IMR-90 (cell line): Measurements from ENCODE around the gene AFAP1L2. TPM values are rescaled to one million over a fixed set of nuclear protein-coding genes. Genes with fewer than 3 reads are reported as not detected.
"Not testable (repeated sequence)": the region's sequence is repeated elsewhere in the genome, so short reads cannot be mapped to it uniquely, and the experiment has no call there.

Source experiments
- ATAC-seq: fragments of 200-7000 bp; cut with Tn5 transposase; 2 replicates; pipeline ENCODE4 v1.9.1; 2020; ENCODE audit warnings: low read depth, mild to moderate bottlenecking, moderate library complexity
- BruUV-seq: library from RNA; stranded (reverse); fragments of 400-500 nt; replicated peaks from 2 replicates; lab custom pipeline; 2021; lab: Mats Ljungman, UMichigan
- CTCF ChIA-PET: fragments of 300-600 bp; formaldehyde crosslinking; extraction: SDS; loops from one replicate; lab custom pipeline; 2021; ENCODE audit warnings: antibody characterized with exemption; lab: Yijun Ruan, JAX
- POLR2A ChIA-PET: fragments of 300-600 bp; sonication (Branson Sonifier 250); formaldehyde crosslinking; loops from one replicate; lab custom pipeline; 2022; ENCODE audit warnings: antibody characterized with exemption; ENCODE audit not compliant: unreplicated experiment; lab: Charles Lee
- DNase-seq: peaks from one replicate; pipeline ENCODE4 v3.0.0; 2013
- H2AFZ ChIP-seq: replicated peaks from 2 replicates; pipeline ENCODE3; 2013; ENCODE audit warnings: low read length, mild to moderate bottlenecking; ENCODE audit not compliant: poor library complexity
- H2AK5ac ChIP-seq: 2 replicates; pipeline ENCODE4 v1.6.1; 2013; ENCODE audit warnings: low read depth, low read length, inconsistent platforms
- H2AK9ac ChIP-seq: replicated peaks from 2 replicates; pipeline ENCODE3; 2013; ENCODE audit warnings: mild to moderate bottlenecking, low read depth, low read length, moderate library complexity; ENCODE audit not compliant: poor library complexity
- H2BK120ac ChIP-seq: 2 replicates; pipeline ENCODE4 v1.6.1; 2013; ENCODE audit warnings: low read depth, low read length, inconsistent platforms
- H2BK15ac ChIP-seq: 3 replicates; pipeline ENCODE4 v1.6.1; 2013; ENCODE audit warnings: low read depth, low read length, inconsistent platforms
- H2BK20ac ChIP-seq: 2 replicates; pipeline ENCODE4 v1.6.1; 2013; ENCODE audit warnings: low read depth, mild to moderate bottlenecking, inconsistent platforms, low read length, moderate library complexity
- H2BK5ac ChIP-seq: 2 replicates; pipeline ENCODE4 v1.6.1; 2013; ENCODE audit warnings: mild to moderate bottlenecking, low read depth, low read length, inconsistent platforms; ENCODE audit not compliant: poor library complexity, severe bottlenecking
- H3K14ac ChIP-seq: replicated peaks from 2 replicates; pipeline ENCODE4 v1.6.1; 2013; ENCODE audit warnings: low read depth, low read length, inconsistent platforms
- H3K18ac ChIP-seq: 2 replicates; pipeline ENCODE4 v1.6.1; 2013; ENCODE audit warnings: low read depth, low read length, control low read depth
- H3K23ac ChIP-seq: 2 replicates; pipeline ENCODE4 v1.6.1; 2013; ENCODE audit warnings: low read depth, low read length, inconsistent platforms
- H3K27ac ChIP-seq: 2 replicates; pipeline ENCODE4 v1.5.1; 2013; ENCODE audit warnings: mild to moderate bottlenecking, control low read depth, low read length; ENCODE audit not compliant: insufficient read depth
- H3K27me3 ChIP-seq: 2 replicates; pipeline ENCODE4 v1.6.1; 2013; ENCODE audit warnings: low read length; ENCODE audit not compliant: control insufficient read depth, insufficient read depth
- H3K36me3 ChIP-seq: 2 replicates; pipeline ENCODE4 v1.6.1; 2013; ENCODE audit warnings: low read length, mixed read lengths; ENCODE audit not compliant: control insufficient read depth, insufficient read depth
- H3K4ac ChIP-seq: 2 replicates; pipeline ENCODE4 v1.6.1; 2013; ENCODE audit warnings: low read depth, low read length, inconsistent platforms
- H3K4me1 ChIP-seq: 2 replicates; pipeline ENCODE4 v1.6.1; 2013; ENCODE audit warnings: low read length, mixed read lengths; ENCODE audit not compliant: control insufficient read depth, insufficient read depth
- H3K4me2 ChIP-seq: 2 replicates; pipeline ENCODE4 v1.6.1; 2013; ENCODE audit warnings: low read depth, mild to moderate bottlenecking, control low read depth, low read length, moderate library complexity
- H3K4me3 ChIP-seq: 2 replicates; pipeline ENCODE4 v1.5.1; 2013; ENCODE audit warnings: low read depth, mild to moderate bottlenecking, control low read depth, low read length, moderate library complexity; ENCODE audit not compliant: insufficient read depth
- H3K56ac ChIP-seq: 2 replicates; pipeline ENCODE4 v1.6.1; 2013; ENCODE audit warnings: low read length, inconsistent platforms; ENCODE audit not compliant: insufficient read depth; ENCODE audit errors: extremely low read depth
- H3K79me1 ChIP-seq, 2 experiments: 2 replicates each; pipeline ENCODE4 v1.6.1; 2013; ENCODE audit warnings: low read length in 2 of 2, inconsistent platforms in 1 of 2, low read depth in 1 of 2
- H3K9ac ChIP-seq: 2 replicates; pipeline ENCODE4 v1.6.1; 2013; ENCODE audit warnings: low read depth, low read length, control low read depth
- H3K9me1 ChIP-seq: 2 replicates; pipeline ENCODE4 v1.6.1; 2013; ENCODE audit warnings: low read length, inconsistent platforms; ENCODE audit not compliant: insufficient read depth
- H3K9me3 ChIP-seq: 2 replicates; pipeline ENCODE4 v1.6.1; 2013; ENCODE audit warnings: low read length; ENCODE audit not compliant: control insufficient read depth, insufficient read depth
- H4K20me1 ChIP-seq: 2 replicates; pipeline ENCODE4 v1.6.1; 2013; ENCODE audit warnings: low read length, inconsistent platforms; ENCODE audit not compliant: insufficient read depth
- H4K5ac ChIP-seq: 2 replicates; pipeline ENCODE4 v1.6.1; 2013; ENCODE audit warnings: mild to moderate bottlenecking, low read depth, low read length, control low read depth
- H4K8ac ChIP-seq, 2 experiments: 2 replicates each; pipeline ENCODE4 v1.6.1; 2013; ENCODE audit warnings: low read depth in 2 of 2, low read length in 2 of 2, control low read depth in 1 of 2, inconsistent platforms in 1 of 2
- H4K91ac ChIP-seq: 2 replicates; pipeline ENCODE4 v1.6.1; 2013; ENCODE audit warnings: low read depth, low read length, inconsistent platforms; ENCODE audit not compliant: insufficient read depth
- WGBS, 2 experiments: methylation state at CpG; one replicate each; pipeline versions ENCODE4 v1.1.5 to v1.1.7; 2013; ENCODE audit warnings: missing lambda C conversion rate in 2 of 2; ENCODE audit not compliant: insufficient read length in 1 of 2; ENCODE audit errors: extremely low coverage in 2 of 2; 5-methylcytosine and 5-hydroxymethylcytosine counted together
- dilution Hi-C: fragments of 300-500 bp; cut with HindIII; formaldehyde crosslinking; loops from one replicate; pipeline ENCODE4 v1.14.3; 2018; ENCODE audit warnings: low sequenced_read_pairs; ENCODE audit not compliant: unreplicated experiment
- in situ Hi-C: fragments of 300-500 bp; cut with MboI; formaldehyde crosslinking; loops from 3 replicates; pipeline ENCODE4 v1.14.3; 2019; ENCODE audit warnings: low sequenced_read_pairs, inconsistent platforms, mixed read lengths
- intact Hi-C: fragments of 100-400 bp; cut with micrococcal nuclease; formaldehyde crosslinking; loops from 2 replicates; pipeline ENCODE4 v1.10.0; 2022
- polyA plus RNA-seq, 3 experiments: library from polyadenylated mRNA; depleted of rRNA; stranded (reverse); fragments of >200 nt; gene quantifications; 2 replicates each; pipeline ENCODE4 v1.2.3, GENCODE V29; 2012; ENCODE audit warnings: low replicate concordance in 1 of 3
- total RNA-seq: library from RNA; depleted of rRNA; stranded (reverse); fragments of >200 nt; gene quantifications from 2 replicates; pipeline ENCODE4 v1.2.3, GENCODE V29; 2012

AFAP1L2 gene
- total and polyA plus RNA-seq, 2 of the 4 experiments (the other 2 are of a cell fraction), result under 0.01 to 0.10 TPM

- H4K91ac ChIP-seq, H3K4me2 ChIP-seq, H2BK15ac ChIP-seq, H3K27ac ChIP-seq, H2AK5ac ChIP-seq, H4K8ac ChIP-seq, CTCF ChIA-PET, H3K9me3 ChIP-seq, H3K9ac ChIP-seq, H4K20me1 ChIP-seq, in situ Hi-C loops, H3K27me3 ChIP-seq, BruUV-seq, H4K5ac ChIP-seq, H3K4ac ChIP-seq, H3K14ac ChIP-seq, H2BK5ac ChIP-seq, H2AK9ac ChIP-seq, POLR2A ChIA-PET, ATAC-seq, H3K9me1 ChIP-seq, DNase-seq, H3K36me3 ChIP-seq, H3K18ac ChIP-seq, H3K79me1 ChIP-seq, dilution Hi-C loops, H2BK120ac ChIP-seq, H2BK20ac ChIP-seq, H3K23ac ChIP-seq, H2AFZ ChIP-seq, H3K4me3 ChIP-seq, intact Hi-C loops, H3K56ac ChIP-seq, H3K4me1 ChIP-seq: not testable (repeated sequence)
- WGBS, 2 experiments, result no CpG with 5 or more reads among the region's 7 CpGs
These were observed 55.2 kb downstream of the AFAP1L2 start for GRCh38 chr10:114349071-114349470.
